NCI-H1048 (cell line): ENCODE data around the gene OLFML2A.
"Not testable (repeated sequence)": the region's sequence is repeated elsewhere in the genome, so short reads cannot be mapped to it uniquely, and the experiment has no call there.

Source experiments
- DNase-seq: peaks from one replicate; lab custom pipeline; 2025; lab: John Stamatoyannopoulos, UW

The OLFML2A gene

DNA sequence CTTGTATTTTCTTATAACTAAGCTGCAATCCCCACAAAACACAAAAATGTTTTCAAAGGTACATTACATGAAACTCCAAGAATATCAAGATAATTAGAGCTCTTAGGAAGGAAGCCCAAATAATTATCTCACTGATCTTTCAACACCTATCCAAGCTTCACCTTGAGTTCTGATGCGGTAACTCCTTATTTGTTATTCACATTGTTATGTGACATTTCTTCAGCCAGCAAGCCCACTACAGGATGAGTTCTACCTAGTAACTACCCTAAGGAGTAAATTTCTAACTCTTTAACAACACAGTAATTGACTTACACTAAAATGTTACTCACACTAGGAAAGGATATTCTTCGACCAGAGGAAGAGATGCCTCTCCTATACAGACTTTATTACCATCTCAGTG lies 15.7 kb upstream of the OLFML2A start:
- no peak for DNase-seq

DNA sequence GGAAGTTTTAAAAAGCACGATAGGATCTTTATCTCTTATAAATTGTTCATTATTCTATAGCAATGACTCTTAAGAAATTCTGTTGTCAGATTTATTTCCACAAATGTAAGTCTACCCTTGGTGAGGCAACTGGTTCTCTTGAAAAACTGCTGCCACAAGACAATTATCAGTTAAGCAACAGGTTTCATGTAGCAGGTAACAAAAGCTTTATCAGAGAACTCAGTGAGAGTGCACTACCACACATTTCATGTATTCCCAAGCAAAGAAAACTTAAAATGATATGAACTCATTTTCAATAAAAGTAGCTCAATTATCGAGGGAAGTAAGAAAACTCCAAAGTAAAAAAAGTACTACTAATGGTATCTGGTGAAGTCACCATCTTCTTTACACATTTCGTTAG lies 15.2 kb upstream of the OLFML2A start:
- DNase-seq = no peak

DNA sequence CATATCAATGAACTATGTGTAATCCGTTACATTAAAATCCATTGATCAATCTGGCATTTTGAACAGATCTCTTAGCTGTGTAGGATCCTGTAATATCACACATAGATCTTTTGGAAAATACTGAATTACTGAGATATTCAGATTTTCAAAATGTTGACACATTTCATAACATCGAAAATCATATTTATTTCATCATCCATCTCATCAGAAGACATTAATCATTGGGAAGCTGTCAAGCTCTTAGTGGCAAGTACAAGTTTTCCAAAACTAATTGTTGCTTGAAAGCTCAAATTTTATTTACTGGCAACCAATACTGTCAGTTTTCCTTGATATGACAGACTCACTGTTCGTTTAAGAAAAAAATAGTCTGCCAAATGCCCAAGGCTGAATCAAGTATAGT lies 14.3 kb upstream of the OLFML2A start:
- no peak for DNase-seq

DNA sequence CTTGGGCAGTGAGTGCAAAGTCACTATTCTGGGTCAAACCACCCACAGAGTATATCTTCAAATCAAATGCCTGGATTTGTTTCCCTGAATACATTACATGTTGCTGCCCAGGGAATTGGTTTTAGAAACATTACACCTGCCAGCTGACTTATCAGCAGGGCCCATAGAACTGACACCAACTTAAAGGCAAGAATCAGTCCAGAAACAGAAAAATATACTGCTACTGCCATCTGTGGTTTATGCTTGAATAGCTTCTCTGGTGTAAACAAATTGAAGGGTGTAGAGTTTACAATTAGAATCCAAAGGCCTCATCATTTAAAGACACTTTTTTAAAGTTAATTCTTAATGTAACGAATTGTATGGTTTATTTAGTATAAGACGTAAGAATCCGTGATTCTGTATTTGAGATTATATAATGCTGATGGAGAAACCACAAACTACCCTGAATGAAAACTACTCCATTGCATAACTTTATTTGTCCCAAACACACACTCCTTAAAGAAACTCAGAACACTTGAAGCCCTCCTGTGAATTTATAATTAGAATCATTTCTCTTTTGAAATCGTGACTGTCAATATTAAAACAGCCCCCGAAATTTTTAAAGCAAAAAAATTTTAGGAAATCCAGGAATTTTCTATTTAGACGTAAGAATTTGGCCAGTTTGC lies 12.0 kb upstream of the OLFML2A start:
- no peak for DNase-seq

DNA sequence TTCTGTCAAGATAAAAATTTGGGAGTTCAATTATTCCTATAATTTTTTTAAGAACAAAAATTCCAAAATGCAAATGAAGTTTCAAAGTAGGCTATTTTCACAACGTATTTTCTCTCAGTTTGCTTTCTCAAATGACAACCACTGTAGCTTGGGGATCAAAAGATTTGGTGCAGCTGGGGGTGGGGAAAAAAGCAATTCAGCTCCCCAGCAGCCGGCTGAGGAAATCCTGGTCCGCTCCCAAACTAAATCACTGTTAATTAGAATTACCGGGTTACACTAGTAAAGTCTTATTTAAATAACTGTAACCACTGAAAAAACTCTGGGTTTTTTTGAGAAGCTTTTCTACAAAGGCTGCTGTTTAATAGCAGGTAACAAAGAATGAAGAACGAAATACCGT lies 11.5 kb upstream of the OLFML2A start:
- no peak for DNase-seq

DNA sequence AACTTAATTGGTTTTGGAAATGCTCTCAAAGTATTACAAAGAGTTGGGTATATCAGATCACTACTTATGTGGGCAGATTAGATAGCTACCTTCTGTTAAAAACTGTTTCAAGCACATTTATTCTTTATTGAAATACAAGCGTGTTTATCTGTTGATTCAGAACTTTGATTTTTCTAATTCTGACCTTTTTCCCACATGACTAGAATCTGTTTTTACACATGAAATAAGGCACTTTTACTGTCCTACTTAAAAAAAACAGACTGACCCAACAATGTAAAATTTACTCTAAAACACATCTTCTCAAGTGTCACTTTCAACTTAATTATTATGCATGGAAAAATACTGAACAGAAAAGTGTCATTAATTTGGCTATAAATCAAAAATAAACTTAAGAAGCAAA lies 10.6 kb upstream of the OLFML2A start:
- DNase-seq = no peak

DNA sequence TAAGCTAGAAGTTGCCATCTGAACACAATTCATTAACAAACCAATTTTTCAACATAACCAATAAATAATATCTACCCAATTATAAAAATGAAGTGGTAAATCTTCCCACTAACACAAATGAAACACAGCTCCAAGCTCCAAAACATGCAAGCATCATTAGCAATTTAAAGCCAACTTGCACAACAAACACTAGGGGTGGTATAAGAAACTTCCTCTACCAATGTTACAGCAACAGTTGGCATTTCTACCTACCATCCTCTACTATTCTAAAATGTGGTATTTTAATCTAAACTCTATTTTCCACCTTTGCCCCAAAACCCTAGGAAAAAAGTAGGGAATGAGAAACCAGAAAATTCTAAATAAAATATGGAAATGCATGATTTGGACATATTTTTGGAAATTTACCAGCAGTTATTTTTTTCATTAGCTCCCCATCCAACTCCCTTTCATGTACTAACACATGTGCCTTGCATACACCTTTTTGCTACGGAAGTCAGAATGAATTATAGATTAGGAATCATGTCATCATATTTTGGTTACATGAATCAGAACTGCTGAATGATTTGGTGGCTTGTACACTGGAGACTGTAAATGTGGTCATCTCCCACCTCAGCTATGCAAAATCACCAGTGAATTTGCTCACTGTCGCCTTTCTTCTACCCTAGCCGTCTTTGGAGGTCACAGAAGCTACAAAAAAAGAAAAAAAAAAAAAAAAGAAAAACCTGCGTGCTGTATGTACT lies 9.9 kb upstream of the OLFML2A start:
- no peak for DNase-seq

DNA sequence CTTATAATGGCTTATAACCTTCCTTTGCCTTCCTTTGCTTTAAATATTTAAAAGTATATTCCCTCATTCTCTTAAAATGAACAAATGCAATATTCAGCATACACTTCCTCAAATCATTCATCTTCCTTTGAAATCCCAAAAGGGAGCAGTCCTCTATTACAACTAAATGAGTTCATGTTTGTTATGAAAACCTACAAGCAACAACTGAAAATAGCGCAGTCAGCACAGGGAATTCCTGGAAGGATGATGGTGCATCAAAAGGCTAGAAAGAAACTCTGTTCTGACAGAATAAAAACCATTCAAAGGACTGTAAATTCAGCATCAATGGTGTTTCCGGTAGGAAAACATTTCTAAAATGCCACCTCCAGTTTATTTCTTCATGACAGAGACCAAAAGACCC lies 9.1 kb upstream of the OLFML2A start:
- DNase-seq = no peak

DNA sequence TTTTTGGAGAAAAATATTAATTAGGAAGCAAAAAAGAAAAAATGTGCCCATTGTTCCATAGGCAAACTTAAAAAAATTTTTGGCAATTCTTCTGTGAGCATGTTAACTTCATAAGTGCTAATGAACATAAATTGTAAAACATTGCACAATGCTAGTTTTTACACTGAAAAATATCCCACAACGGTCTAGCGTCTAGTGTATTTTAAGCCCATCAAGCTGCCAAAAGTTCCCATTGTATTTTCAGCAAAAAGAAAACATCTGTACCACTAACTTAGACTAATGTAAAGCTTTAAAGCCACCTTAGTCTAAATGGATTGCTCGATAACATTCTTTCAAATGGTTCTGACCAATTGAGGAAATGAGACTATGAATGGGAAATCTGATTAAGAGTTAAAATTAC lies 8.6 kb upstream of the OLFML2A start:
- DNase-seq = no peak

DNA sequence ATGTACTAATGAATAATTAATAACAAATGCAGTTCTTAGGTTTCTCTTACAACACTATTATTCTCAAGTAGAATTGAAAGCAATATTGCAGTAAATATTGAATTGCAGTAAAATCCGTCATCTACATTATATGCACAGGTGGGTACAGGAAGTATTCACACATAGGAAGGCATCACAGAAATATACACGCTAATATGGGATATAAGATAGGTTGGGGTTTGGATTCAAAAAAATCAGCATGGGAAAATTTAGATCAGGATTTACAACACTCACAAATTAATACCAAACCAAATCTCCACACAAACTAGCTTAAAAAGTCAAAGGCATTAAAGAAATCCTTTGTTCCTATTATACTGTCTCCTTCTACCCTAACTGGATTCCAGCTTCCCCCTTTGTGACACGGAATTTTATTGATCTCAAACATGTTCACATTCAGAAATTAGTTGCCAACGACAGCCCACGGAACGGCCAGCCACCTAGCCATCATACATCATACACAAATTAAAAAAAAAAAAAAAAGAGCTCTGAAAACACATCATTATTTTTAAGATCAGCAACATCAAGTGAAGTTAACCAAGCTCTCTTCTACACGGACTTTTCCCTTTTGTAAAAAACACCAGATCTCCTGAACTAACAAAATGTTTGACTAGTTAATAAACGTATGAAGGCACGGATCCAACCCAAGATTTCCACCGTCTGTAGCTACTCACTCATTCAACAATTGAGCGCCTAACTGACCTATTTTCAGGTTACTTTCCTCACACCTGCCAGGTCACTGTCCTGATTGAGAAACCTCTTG lies 8.0 kb upstream of the OLFML2A start:
- DNase-seq = no peak

DNA sequence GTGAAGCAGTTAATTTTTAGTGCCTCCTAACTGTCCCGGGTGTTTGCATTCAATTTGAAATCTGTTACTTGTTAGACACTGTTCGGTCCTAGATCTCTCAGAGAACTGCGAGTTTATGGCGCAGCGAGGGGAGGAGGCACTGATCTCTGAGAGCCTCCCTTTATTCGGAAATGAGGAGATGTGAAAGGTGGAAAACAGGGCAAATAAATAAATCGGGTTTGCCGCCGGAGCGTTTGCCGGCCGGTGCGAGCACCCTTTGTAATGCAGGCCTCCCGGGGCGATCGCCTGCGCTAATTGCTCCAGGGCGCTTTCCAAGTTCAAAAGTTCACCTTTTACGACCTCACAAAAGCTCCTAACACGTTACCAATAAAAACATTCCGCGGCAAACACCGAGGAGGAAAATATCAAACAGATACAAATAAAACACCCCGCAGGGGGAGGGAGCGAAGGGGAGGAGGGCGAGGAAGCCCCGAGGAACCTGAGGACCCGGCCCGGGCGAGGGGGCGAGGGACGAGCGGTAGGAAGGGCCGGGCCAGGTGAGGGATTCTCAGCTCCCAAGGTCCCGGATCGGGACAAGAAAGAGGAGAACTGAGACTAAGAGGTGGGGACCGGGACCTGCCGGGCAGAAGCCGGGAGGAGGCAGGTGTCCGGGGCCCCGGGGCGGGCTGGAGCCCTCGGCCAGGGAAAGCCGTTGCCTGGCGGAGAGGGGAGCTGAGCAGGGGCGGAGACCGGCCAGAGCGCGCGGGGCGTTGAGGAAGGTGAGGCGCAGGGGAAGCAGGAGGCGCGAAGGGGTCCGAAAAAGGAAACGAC lies 7.2 kb upstream of the OLFML2A start:
- DNase-seq = no peak

DNA sequence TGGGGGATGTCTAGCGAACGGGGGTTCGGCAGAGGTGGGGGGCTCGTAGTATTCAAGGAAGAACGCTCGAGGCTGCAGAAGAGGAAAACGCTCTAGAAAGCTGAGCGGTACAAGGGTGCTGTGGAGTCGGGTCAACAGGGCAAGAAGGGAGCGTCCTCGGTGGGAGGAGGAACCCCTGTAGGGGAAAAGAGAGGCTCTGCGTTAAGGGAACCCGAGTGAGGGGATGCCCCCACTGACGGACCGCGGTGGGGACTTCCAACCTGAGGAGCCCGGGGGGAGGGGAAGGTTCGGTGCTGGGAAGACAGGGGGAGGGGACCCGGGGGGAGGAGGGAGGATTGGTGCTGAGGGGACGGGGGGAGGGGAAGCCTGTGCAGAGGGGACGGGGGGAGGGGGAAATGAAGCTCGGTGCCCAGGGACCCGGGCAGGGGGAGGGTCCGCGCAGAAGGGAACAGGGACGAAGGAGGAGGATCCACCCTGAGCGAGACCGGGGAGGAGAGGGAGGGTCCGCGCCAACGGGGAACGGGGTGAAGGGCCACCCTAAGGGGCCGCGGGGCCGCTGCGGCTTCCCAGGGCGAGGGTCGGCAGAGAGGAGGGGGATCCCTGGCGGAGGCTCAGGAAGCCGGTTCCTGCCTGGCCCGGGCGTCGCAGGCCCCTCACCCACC lies 6.4 kb upstream of the OLFML2A start:
- no peak for DNase-seq

DNA sequence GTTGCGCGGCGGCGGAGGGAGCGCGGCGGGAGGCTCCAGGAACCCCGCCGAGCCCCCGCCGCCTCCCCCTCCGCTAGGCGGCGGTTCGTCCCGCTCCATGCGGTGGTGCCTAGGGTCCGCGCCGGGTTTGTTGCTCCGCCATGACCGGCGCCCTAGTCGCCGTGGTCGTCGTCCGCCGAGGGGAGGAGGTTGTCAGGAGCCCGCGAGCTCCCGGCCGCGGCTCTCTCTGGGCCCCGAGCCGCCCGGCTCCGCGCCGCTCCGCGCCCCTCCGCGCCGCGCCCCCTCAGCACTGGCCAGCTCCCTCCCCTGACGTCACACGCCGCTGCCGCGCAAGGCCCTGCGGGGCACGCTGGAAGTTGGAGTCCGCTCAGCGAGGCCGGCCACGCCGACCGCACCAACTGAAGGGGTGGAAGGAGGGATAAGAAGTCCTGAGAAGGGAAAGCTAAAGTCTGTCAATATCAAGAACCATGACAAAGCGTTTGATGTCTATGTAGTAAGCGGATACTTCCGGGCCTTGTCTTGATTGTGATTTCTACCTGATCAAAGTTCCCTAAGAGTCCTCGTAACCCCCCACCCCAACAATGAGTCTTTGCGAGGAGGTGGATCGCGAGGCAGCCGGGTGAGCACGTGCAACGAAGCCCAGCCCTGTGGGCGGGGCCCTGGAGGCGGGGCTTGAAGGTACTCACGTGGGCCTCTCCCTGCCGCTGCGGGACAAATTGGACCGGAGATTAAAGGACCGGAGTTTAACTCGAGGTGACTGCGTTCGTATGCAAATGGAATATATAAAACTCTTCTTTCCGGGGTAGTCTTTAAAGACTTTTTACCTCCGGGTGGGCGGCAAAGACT lies 5.7 kb upstream of the OLFML2A start, which contains the start of gene NR6A1:
TSS of gene NR6A1 (minus strand) at position 291 of the 846 bp plus-strand sequence.
- peak; percentile 89 for DNase-seq

DNA sequence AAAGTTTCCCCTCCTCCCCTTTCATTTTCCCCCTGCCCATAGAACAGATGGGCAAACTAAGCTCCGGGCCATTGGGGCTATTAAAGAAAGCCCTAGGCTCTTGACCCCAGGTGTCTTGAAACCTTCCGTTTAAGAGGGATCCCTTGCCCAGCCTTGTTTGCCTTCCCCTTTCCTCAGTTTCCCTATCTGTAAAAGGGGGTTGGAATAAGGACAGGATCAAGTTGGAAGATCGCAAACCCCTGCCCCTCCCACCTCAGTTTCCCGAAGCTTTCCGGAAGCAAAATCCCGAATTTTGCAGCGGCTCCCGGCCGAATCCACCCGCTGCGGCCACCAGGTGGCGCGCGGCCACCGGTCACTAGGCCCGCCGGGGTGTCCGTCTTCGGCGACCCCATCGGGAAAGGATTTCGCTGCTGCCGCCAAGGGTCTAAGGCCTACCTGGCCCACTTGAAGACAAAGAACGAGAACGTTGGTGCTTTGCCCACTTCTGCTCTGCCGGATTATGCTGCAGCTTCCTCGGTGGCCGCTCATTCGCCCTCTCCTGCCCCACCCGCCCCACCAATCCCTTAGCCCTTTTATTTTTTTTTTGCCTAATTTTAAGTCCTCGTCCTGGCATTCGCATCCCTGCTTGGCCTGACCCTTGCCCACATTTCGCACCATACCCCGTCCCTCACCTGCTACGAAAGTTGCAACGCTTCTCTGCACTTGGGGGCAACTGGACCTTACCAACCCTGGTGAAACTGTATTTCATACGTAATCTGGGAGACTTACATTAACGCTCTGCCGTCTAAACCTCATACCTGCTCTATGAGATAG lies 4.9 kb upstream of the OLFML2A start:
- peak; percentile 44 for DNase-seq

DNA sequence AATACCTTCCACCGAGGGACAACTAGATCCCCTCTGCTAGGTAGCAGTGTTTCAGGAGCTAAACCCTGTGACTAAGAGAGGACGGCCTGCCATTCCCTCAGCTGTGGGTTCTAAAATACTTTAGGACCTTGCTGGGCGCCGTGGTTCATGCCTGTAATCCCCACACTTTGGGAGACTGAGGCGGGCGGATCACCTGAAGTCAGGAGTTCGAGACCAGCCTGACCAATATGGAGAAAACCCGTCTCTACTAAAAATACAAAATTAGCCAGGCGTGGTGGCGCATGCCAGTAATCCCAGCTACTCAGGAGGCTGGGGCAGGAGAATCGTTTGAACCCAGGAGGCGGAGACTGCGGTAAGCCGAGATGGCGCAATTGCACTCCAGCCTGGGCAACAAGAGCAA lies 4.1 kb upstream of the OLFML2A start:
- not testable (repeated sequence) for DNase-seq

DNA sequence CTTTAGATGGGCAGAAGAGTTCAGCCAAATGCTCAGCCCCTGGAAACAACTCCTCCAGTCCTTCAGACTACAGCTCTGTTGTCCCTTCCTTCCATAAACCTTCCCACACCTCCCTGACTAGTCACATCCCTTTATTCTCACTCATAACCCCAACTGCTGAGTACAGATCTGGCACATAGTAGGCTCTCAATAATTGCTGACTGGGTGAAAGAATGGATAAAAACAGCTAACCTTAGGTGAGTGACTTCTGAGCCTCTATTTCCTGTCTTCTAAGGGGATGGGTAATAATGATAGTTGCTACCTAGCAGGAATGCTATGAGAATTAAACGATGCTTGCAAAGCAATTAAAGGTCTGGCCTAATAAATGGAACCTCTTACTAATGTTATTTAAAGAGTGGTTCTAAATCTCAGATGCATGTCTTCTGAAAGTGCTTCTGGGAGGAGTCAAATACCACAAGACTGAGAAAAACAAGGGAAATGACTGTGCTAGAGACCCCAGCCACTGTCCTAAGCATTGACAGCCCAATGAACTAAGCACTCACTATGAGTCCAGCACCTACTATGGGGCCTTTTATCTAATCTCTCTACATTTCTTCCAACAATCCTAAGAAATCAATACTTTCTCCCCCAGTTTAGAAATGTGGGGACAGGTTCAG lies 3.3 kb upstream of the OLFML2A start:
- no peak for DNase-seq

DNA sequence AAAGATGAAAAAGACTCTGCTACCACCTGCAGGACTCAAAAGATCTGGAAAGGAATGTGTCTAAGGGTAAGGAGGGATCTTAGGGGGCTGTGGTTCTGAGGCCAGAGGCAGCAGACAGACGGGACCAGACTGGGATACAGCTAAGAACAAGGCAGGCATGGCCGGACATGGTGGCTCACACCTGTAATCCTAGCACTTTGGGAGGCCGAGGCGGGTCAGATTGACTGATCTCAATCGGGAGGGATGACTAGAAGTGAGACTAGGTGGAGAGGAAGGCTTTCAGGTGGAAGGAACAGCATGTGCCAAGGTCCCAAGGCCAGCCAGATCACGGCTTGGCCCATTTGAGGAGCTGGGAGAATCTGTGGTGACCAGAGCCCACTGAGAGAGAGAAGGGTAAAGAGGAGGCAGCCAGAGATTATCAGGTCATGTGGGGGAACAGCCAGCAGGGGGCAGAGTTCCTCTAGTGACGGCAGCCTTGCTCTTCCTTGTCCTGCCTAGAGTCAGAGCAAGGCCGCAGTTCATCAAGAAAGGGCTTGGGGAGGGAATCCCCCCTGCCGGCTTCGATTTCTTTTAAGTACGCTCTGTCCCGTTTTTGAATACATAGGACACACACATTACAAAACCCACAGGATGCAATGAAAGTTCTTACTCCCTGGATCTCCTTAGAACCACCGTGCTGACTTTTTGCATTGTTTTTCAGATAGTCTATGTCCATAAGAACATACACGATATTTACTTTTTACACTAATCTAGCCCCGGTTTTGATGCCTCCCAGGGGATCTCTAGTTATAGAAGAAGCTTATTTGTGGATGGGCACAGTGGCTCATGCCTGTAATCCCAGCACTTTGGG lies 2.6 kb upstream of the OLFML2A start:
- peak; percentile 46 for DNase-seq

DNA sequence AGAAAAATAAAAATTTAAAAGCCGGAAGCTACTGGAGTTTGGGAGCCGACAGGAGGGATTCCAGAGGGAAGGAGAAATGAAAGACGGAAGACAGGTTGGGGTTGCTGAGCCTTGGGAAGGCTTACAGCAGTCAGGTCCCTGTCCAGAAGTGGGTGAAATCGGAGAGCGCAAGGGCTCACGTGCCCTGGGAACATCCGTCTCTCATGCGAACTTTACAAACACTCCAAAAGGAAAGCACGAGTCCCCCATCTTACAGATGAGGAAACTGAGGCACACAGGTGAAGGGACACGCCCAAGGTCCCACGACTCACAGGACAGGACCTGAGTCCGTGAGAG lies 347 bp upstream of the OLFML2A start:
- no peak for DNase-seq
